Choroid plexus epithelial cell (primary cell): ENCODE data around the gene ST6GALNAC6.

Experiments
- DNase-seq: peaks from one replicate; pipeline ENCODE4 v3.0.0-alpha.2; 2010; ENCODE audit warnings: low read depth
- H3K4me3 ChIP-seq: 2 replicates; pipeline ENCODE4 v1.5.1; 2011; ENCODE audit warnings: low read depth, mild to moderate bottlenecking, control low read depth, low read length, moderate library complexity
- CTCF ChIP-seq: conservative IDR thresholded peaks from 2 replicates; pipeline ENCODE4 v1.5.1; 2011; ENCODE audit warnings: low read depth, mild to moderate bottlenecking, control low read depth, inconsistent platforms, low read length, moderate library complexity

ST6GALNAC6 gene

DNA sequence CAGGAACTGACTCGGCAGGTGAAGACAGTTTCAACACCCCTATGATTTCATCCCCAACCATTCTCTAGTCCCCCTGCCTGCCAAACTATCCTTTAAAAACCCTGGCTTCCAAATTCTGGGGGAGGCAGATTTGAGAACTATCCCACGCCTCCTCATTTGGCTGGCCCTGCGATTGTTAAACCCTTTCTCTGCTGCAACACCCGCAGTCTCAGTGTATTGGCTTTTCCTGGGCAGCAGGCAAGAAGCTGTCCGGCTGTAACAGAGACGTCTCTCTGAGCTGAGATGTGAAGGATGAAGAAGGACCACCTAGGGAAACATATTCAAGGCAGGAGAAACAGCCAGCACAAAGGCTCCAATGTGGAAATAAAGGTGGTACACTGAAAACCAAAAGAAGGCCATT, 6.6 kb downstream of the ST6GALNAC6 start:
- H3K4me3 ChIP-seq: no peak overlapping the region
- DNase-seq: no peak
- TF ChIP-seq CTCF: no peak

DNA sequence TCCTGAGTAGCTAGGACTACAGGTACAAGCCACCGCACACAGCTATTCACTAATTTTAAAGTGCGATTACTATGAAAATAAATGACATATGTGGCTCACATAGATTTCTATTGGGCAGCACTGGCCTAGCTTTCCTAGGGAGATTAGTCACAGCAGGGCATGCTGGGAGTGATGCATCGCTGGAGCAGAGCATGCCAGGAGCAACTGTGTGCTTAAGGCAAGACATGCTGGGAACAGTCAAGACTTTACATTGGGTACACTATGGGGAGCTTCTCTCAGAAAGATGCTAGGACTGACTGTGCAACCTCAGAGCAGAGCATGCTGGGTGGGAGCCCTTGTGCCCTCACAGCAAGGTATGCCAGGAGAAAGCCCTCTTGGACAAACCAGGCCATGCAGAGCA, 9.3 kb downstream of the ST6GALNAC6 start:
- no peak for DNase-seq
- H3K4me3 ChIP-seq: no peak overlapping the region
- TF ChIP-seq CTCF: no peak

GRCh38 chr9:127887792-127888191, 11.6 kb downstream of the ST6GALNAC6 start:
- TF ChIP-seq CTCF: peak; percentile 61
- H3K4me3 ChIP-seq: no peak overlapping the region
- DNase-seq: peak; percentile 66

DNA sequence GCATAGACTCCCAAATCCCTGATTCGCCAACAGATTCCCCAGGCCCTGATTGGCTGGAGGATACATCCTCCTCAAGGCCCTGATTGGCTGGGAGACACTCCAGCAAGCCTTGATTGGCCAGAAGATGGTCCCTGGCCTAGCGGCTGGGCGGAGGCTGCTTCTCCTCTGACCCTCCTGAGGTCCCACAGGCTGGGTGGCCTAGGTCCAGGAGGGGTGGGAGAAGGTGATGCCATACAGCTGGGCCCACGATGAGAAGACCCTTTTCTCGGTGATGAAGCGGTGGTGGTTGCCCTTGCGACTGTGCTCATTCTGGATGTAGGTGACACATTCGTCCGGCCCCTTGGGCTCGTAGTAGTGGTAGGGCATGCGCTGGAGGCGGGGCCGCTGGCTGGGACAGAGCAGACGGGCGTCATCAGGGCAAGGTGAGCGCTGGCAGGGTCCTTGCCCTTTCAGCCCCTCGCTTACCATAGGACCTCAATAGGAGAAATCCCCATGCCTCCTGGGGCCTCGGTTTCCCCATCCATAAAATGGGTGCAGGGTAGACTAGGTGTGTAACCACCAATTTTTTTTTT, 12.9 kb downstream of the ST6GALNAC6 start:
- H3K4me3 ChIP-seq: no peak overlapping the region

DNA sequence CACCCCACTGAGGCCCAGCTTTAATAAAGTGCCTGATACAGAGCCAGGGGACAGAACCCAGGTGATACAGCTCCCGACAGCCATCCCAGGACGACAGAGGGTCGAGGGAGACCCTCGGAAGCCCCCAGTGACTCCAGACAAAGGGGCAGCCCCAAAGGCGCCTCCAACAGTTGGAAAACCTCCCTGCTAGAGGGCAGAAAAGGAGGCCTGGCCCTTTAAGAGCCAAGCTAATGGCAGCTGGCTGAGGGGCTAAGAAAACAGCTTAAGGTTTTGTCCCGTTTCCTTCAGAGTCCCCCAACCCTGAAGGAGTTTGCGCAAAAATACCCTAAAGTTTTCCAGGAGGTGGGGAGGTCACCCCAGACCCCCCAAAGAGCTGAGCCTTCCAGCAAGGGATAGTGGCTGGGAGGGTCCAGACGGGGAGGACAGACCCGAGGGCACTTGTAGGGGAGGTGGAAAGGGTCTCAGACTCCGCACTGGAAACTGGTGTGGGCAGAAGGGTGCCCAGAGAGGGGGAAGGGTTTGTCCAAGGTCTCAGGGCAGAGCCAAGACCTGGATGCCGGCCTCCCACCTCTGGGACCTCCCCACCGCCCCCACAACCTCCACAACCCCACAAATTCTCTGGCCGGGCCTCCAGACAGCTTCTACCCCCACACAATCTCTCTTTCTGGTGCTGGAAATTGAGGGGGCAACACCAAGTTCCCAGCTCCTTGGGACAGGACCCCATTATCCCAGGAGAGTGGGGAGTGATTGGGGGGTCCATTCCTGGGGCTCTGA, 13.7 kb downstream of the ST6GALNAC6 start:
- H3K4me3 ChIP-seq: no peak overlapping the region

More for the DNA sequence above, 12.9 kb downstream of the ST6GALNAC6 start:
- no peak for TF ChIP-seq CTCF
- no peak for DNase-seq

GRCh38 chr9:127884976-127885490, 14.4 kb downstream of the ST6GALNAC6 start:
- no peak for DNase-seq
- H3K4me3 ChIP-seq: no peak overlapping the region
- TF ChIP-seq CTCF: no peak

More for the DNA sequence above, 13.7 kb downstream of the ST6GALNAC6 start:
- TF ChIP-seq CTCF: no peak
- no peak for DNase-seq

DNA sequence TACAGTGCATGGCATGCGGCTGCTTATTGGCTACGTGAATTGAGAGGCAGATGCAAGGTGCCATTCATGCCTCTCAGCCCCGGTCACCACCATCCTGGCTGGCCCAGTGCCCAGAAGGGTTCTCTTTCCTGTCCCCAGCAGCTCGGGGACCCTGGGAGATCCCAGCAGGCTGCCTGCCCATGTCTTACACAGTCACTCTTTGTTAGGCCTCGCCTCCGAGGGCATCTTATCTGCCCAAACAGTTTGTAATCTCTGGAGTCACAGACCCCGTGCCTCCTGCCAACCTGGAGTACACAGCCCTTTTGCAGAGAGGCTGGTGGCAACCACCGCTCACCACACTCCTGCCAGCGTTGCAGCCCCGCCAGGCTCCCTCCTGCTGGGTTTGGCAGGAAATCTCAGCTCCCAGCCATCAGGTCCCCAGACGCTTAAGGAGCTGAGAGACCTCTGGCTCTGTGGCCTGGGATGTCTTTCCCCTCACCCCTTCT, 14.9 kb downstream of the ST6GALNAC6 start:
- H3K4me3 ChIP-seq: no peak overlapping the region
- no peak for DNase-seq
- TF ChIP-seq CTCF: no peak
